Breast epithelium (tissue), 4 donors: ENCODE data around the gene PSMD1. TPM values are rescaled to one million over a fixed set of nuclear protein-coding genes. Genes with fewer than 3 reads are reported as not detected.
A peak's percentile ranks its signal among the peaks of the same experiment; 100 is the strongest.

Source experiments
- DNase-seq, 2 donors: peaks; one replicate each; pipeline ENCODE4 v3.0.0-alpha.2; 2019; ENCODE audit warnings: low spot score in 2 of 2
- H3K27ac ChIP-seq, 2 donors: fragments of 200-600 bp; sonication (generic) in 1 of 2; one replicate each; pipeline ENCODE4 v1.5.1; 2016 to 2019; ENCODE audit warnings: mild to moderate bottlenecking in 1 of 2
- H3K27me3 ChIP-seq, 2 donors: fragments of 200-600 bp; sonication (generic) in 1 of 2; one replicate each; pipeline versions ENCODE4 v1.5.1 to v1.6.0; 2017 to 2019; ENCODE audit warnings: control low read depth in 1 of 2, mild to moderate bottlenecking in 1 of 2
- H3K36me3 ChIP-seq: fragments of 200-600 bp; one replicate; pipeline ENCODE4 v1.5.1; 2019
- H3K4me1 ChIP-seq, 2 donors: fragments of 200-600 bp; sonication (generic); one replicate each; pipeline ENCODE4 v1.5.1; 2016 to 2019; ENCODE audit warnings: control low read depth in 1 of 2
- H3K4me3 ChIP-seq, 3 donors: fragments of 200-600 bp; sonication (generic); 1 replicate in 2 of 3; 2 replicates in 1 of 3; pipeline ENCODE4 v1.5.1; 2016 to 2019; ENCODE audit warnings: mild to moderate bottlenecking in 3 of 3, moderate library complexity in 2 of 3
- H3K9me3 ChIP-seq, 2 donors: fragments of 200-600 bp; sonication (generic) in 1 of 2; one replicate each; pipeline ENCODE4 v1.5.1; 2016 to 2019; ENCODE audit warnings: control low read depth in 1 of 2
- CTCF ChIP-seq, 3 donors: fragments of 450-650 bp; IDR thresholded peaks; one replicate each; pipeline ENCODE4 v1.5.1; 2016 to 2017; ENCODE audit warnings: antibody characterized with exemption in 3 of 3, mild to moderate bottlenecking in 3 of 3, moderate library complexity in 3 of 3
- POLR2A ChIP-seq: fragments of 450-650 bp; IDR thresholded peaks from one replicate; pipeline ENCODE4 v1.6.1; 2016; ENCODE audit warnings: antibody characterized with exemption, mild to moderate bottlenecking, moderate library complexity
- POLR2AphosphoS5 ChIP-seq, 3 donors: sonication (generic); formaldehyde crosslinking; IDR thresholded peaks; one replicate each; pipeline ENCODE4 v1.6.1; 2017; ENCODE audit warnings: antibody characterized with exemption in 3 of 3
- intact Hi-C: fragments of 100-400 bp; cut with DNase I; formaldehyde crosslinking; loops from one replicate; pipeline ENCODE4 v1.15.1; 2023; ENCODE audit warnings: low total_unique reads
- total RNA-seq, 3 donors: library from RNA; depleted of rRNA; stranded (reverse); fragments of >200 nt; gene quantifications; one replicate each; pipeline ENCODE4 v1.1.0, GENCODE V29; 2016

PSMD1 gene
- total RNA-seq, 3 donors from 2014 or later = 63.8 to 73.0 (median 69.2) TPM

DNA sequence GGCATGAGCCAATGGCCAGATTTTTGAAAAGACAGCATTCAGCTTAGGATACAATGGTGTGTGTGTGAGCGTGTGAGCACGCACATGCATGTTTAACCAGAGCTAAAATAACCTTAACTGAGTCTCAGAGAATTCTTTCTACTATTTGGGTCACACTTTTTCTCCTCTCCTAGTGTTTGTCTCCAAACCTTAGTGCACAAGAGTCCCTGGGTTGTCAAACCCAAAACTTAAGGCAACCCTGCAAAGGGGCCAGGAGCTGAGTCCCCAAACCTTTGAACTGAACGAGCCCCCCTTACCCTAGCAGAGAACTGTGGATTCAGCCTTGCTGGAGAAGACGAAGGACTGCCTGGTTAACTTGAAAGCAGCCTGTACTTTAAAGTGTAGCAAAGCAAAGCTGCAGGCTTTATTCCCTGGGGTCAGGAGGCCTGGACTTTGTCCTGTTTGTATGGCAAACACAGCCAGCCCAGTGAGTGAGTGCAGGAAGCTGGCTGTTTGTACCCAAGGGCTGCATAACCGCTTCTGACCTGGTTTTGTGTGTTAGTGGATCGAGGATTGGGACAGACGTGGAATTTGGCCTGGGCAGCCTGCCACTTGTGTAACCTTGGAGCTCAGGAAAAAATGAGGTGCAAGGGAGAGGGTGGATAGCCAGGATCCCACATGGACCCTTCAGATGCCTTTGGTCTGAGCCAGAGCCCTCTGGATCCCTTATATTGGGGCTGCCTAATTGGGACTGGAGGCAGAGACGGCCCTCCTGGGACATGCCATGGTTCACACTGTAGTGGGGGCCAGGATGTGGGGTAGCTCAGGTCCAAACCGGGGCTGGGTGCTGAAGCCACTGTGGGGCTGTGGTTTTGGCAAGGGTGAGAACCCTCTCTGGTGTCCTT lies 6.4 kb upstream of the PSMD1 start:
- Histone ChIP-seq H3K4me1 (peaks cover 0 to 6% of the 10 kb centered on the region in 2 donors), H3K27ac (peak overlapping the region; percentile 21 to 36), H3K36me3 (no peaks in the 10 kb centered on the region), H3K27me3 (no peaks in the 10 kb centered on the region), H3K4me3 (no peak overlapping the region), H3K9me3 (no peaks in the 10 kb centered on the region)
- peak in 1 of 2 donors; percentile 77 for DNase-seq
- intact Hi-C loops = no loop called here
- no peak for TF ChIP-seq CTCF (IDR thresholded peaks at IDR 0.05)
- no peak for TF ChIP-seq POLR2A

DNA sequence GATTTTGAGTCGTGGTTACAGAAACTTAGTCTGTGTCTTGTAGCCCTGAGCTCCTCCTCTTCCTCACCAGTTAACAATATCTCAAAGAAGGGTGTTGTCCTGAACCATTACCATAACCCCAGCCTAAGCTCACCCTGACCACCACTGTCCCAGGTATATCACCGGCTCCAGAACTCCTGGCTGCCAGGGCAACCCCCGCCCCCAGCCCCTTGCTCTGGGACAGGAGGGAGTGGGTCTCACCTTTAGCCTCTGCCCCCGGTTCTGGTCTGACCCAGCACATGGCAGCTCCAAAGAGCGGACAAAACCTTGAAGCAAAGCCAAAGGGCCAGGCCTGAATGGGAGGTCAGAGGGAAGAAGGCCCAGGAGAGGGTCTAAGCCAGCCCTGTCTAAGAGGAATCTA lies 5.6 kb upstream of the PSMD1 start:
- H3K4me3 ChIP-seq = no peak overlapping the region
- H3K36me3 ChIP-seq = no peaks in the 10 kb centered on the region
- TF ChIP-seq POLR2AphosphoS5 (IDR thresholded peaks at IDR 0.05) (no peak), CTCF (IDR thresholded peaks at IDR 0.05) (no peak), POLR2A (no peak)
- H3K9me3 ChIP-seq = no peaks in the 10 kb centered on the region
- intact Hi-C loops = no loop called here
- H3K27me3 ChIP-seq = no peaks in the 10 kb centered on the region
- peaks cover 0 to 6% of the 10 kb centered on the region in 2 donors for H3K4me1 ChIP-seq
- no peak overlapping the region for H3K27ac ChIP-seq
- no peak for DNase-seq

DNA sequence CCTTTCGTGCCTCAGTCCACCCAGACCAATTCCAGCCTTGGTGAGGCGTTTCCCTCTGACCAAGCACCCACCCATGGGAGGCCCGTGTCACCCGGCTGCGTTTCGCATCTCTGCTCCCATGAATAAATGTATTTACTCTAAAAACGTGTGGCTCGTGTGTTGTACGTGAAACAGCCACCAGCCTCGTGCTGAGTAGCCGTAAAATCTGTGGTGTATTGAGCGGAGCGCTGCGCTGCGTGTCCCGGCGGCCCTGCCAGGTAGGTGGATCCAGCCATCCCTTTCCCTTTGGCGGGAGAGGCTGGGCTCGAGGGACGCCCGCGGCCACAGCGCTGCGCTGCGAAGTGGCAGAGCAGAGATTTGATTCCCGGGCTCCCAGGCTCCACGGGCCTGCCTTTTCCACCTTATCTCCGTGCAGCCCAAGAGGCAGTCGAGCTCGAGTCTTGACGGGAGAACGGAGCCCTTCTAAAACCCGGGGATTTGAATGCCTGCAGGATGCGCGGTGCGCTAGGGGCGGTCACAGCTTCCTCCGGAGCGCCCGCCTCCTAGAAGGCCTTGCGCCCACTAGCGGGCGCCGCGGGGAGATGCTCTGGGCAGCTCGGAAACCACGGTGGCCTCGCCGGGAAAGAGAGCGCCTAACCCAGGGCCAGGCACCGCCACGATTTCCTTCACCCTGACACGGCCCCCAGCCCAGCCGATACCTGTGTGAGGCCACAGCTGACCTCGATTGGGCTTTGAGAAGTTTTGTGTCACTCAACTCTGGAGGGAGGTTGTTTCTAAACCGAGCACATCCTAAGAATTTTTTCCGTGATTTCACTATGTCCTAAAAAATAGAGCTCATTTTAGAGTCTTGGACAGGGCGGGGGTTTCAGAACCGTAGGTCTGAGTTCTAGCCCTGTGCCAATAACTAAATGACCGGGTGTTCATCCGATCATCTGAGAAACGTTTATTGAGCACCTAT lies 3.9 kb upstream of the PSMD1 start:
- intact Hi-C loops = no loop called here
- no peaks in the 10 kb centered on the region for H3K9me3 ChIP-seq
- H3K27ac ChIP-seq = peak overlapping the region in 1 of 2 donors; percentile 78
- TF ChIP-seq POLR2A (no peak), POLR2AphosphoS5 (IDR thresholded peaks at IDR 0.05) (peak in 1 of 3 donors; percentile 11), CTCF (IDR thresholded peaks at IDR 0.05) (peak; percentile 45 to 79 (median 73))
- H3K4me3 ChIP-seq = peak overlapping the region; percentile 59 to 79 (median 65)
- peaks cover 0 to 8% of the 10 kb centered on the region in 2 donors for H3K4me1 ChIP-seq
- DNase-seq = peak; percentile 55 to 79
- no peaks in the 10 kb centered on the region for H3K36me3 ChIP-seq
- H3K27me3 ChIP-seq = no peaks in the 10 kb centered on the region

GRCh38 chr2:231053846-231054245 lies 2.8 kb upstream of the PSMD1 start:
- Histone ChIP-seq H3K9me3 (no peaks in the 10 kb centered on the region), H3K36me3 (no peaks in the 10 kb centered on the region), H3K4me3 (no peak overlapping the region), H3K27ac (no peak overlapping the region), H3K4me1 (peaks cover 0 to 16% of the 10 kb centered on the region in 2 donors), H3K27me3 (no peaks in the 10 kb centered on the region)
- TF ChIP-seq POLR2A (no peak), POLR2AphosphoS5 (IDR thresholded peaks at IDR 0.05) (no peak), CTCF (IDR thresholded peaks at IDR 0.05) (no peak)
- no peak for DNase-seq
- intact Hi-C loops = no loop called here
